ENCODE data around the gene SLC37A1.

Gene SLC37A1

DNA sequence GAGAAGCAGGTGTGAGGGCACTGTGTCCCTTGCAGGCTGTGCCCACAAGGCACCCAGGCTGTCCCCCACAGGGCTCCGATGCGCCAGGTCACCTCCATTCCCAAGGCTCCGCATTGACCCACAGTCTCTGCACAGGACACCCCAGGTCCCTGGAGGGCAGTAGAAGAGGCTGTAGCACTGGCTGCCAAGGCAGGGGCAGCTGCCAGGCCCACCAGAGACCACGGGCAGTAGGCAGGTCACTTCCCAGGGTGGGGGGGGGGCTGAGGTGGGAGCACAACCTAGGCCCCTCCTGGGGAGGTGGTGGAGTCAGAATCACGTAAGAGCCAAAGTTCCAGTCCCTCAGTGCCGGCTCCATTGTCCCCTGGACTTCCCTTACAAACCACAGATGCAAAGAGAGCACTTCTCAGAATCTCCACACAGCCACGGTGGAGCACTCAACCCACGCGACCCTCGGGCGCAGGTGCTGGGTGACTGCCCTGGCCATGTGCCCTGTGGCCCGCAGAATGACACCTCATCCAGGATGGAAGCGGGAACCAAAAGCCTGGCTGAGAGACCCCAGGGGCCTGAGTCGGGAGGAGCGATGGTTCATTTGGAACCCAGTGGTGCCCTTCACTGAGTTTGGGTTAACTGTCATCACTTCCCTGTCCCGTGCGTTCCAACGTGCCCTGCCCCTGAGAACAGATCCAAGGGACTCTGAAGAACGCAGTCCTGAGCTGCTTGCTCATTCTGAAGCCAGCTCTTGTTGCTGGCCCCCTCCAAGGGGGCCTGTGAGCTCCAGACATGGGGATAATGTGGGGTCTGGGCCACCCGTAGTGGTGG lies 70.0 kb downstream of the SLC37A1 start:
- no peak for FAIRE-seq
- no peak for DNase-seq (ENCODE audit: insufficient read length, low spot score)
- TF ChIP-seq POLR2A (IDR thresholded peaks at IDR 0.05; ENCODE audit: low read depth, low read length): no peak

DNA sequence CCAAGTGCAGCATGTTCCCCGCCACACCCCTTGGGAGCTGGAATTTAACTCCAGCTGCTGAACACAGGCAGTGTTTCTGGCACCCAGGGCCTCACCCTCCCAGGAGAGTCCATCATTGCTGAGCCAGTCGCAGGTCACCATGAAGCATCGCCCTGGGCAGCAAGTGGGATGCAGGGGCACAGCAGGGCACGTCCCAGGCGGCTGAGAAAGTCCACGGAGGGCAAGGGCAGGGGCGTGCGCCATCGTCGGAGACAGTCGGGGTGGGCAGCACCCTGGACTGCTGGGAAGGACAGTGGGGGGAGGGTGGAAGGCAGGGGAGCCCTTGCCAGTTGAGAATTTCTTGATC lies 70.6 kb downstream of the SLC37A1 start:
- no peak for TF ChIP-seq POLR2A (IDR thresholded peaks at IDR 0.05; ENCODE audit: low read depth, low read length)

DNA sequence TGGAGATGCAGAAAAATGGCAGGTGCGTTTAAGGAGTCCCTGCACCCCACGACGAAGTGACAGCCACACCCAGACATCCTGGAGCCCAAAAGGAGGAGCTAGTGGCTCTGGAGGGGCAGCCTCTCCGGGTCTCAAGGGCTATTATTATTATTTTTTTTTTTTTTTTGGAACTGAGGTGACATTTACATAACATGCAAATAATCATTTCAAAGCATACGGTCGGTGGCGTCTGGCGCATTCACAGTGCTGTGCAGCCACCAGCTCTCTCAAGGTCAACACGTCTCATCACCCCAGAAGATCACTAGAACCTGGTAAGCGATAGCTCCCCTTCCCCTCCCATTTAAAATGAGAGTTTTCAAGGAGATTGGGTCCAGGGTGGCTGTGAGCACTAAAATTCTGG lies 72.2 kb downstream of the SLC37A1 start:
- no peak for TF ChIP-seq POLR2A (IDR thresholded peaks at IDR 0.05; ENCODE audit: low read depth, low read length)
- DNase-seq (ENCODE audit: insufficient read length, low spot score): no peak
- FAIRE-seq: no peak

More for the DNA sequence above, 70.6 kb downstream of the SLC37A1 start:
- DNase-seq (ENCODE audit: insufficient read length, low spot score) (no peak), FAIRE-seq (no peak)

DNA sequence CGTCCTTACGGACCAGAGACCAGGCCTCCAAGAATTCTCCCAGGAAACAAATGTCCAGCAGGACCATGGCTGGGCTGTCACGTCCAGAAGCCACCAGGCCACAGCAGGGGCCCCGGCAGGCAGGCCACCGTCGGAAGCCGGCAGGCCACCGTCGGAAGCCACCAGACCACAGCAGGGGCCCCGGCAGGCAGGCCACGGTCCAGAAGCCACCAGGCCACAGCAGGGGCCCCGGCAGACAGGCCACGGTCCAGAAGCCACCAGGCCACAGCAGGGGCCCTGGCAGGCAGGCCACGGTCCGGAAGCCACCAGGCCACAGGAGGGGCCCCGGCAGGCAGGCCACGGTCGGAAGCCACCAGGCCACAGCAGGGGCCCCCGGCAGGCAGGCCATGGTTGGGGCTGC lies 72.8 kb downstream of the SLC37A1 start:
- DNase-seq (ENCODE audit: insufficient read length, low spot score) (no peak), FAIRE-seq (no peak)
- TF ChIP-seq POLR2A (IDR thresholded peaks at IDR 0.05; ENCODE audit: low read depth, low read length): no peak

DNA sequence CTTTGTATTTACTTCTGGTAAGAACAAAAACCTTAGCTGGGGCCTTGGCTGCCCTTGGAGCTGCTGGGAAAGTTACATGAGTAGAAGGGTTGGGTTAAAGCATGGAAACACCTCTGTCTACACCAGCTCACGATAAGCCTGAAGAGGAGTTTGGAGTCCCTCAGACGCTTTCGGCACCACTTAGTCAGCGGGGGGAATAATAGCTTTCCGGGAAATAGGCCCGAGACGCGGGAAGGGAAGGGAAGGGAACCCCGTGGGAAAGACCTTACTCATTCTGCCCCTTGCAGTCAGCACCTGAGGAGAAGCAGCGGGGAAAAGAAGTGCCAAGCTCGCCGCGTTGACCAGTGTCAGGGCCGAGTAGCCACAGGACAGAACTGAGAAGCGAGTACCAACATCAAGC lies 73.4 kb downstream of the SLC37A1 start:
- no peak for DNase-seq (ENCODE audit: insufficient read length, low spot score)
- no peak for FAIRE-seq
- TF ChIP-seq POLR2A (IDR thresholded peaks at IDR 0.05; ENCODE audit: low read depth, low read length): no peak

DNA sequence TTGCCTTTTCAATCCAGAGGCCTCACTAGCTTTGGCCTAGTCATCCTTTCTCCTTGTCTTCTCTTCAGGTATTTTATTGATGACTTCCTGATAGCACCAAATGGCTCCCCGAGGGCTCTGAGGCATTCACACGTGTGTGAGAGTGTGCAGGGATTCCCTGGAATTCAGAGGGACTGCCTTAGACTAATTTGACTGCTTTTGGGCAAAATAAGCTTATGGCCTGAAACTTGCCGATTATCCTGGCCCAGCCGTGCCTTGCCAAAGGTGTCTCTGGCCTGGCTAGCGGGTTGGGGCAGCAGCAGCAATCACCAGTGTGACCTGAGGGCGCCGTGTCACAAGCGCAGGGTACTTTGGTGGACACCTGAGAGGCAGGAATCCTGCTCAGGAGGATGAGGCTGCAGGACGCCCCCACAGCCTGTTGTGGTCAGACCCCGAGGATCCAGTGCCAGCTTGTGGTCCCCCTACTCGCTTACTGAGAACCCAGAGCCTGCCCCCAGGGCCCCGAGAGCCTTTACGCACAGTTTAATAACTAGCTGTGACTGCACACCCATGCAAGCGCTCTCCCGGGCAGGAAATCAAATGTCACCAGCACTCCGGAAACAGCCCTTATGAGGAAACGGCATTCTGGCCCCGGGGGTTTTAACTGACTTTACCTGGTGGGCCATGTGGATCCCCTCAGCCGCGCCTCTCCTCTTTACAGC lies 76.9 kb downstream of the SLC37A1 start:
- TF ChIP-seq POLR2A (IDR thresholded peaks at IDR 0.05; ENCODE audit: low read depth, low read length): no peak
- FAIRE-seq (no peak), DNase-seq (ENCODE audit: insufficient read length, low spot score) (no peak)

DNA sequence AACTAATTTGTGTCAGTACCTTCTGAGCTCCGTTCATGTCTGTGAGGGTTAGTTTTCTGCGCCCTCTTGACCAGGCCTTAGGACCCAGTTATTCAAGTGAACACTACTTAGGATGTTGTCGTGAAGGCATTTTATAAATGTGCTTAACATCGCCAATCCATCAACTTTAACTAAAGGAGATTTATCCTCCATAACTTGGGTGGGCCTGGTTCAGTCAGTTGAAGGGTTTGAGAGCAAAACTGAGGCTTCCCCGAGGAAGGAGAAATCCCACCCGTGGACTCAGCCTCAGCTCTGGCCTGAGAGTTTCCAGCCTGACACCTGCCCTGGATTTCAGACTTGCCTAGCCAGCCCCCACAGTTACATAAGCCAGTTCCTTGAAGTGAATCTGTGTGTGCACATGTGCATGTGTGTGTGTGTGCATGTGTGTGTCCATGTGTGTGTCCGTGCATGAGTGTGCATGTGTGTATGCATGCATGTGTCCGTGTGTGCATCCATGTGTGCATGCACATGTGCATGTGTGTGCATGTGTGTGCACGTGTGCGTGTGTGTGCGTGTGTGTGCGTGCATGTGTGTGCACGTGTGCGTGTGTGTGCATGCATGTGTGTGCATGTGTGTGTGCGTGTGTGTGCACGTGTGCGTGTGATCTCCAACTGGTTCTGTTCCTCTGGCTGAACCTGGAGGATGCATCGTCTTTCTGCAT lies 77.7 kb downstream of the SLC37A1 start:
- DNase-seq (ENCODE audit: insufficient read length, low spot score): no peak
- FAIRE-seq: no peak
- TF ChIP-seq POLR2A (IDR thresholded peaks at IDR 0.05; ENCODE audit: low read depth, low read length): no peak

DNA sequence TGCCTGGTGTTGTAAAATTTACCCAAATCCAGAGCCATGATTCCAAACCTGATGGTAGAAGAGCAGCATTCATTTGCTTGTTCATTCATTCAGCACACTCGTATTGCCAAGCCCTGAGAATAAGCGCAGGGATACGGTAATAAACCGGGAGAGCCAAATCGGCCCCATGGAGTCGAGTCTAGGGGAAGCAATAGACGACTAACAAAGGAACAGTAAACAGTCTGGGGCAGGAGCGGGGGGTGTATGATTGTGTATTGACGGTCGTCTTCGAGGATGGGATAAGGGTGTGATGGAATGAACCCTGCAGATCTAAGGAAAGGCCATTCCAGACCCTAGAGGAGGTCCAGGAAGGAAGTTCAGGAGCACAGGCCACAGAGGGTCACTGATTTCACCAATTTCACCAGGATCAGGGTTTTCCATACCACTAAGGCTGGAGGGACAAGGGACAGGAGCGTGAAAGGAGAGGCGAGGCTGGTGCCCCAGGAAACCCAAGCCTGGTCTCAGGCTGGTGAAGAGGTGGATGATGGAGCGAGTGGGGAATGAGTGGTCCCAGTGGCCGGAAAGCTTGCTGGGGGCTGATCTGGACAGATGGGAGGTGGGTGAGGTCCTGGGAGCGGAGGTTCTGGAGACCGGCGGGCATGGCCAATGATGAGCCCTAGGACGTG lies 78.6 kb downstream of the SLC37A1 start:
- FAIRE-seq (no peak), DNase-seq (ENCODE audit: insufficient read length, low spot score) (no peak)
- TF ChIP-seq POLR2A (IDR thresholded peaks at IDR 0.05; ENCODE audit: low read depth, low read length): no peak

DNA sequence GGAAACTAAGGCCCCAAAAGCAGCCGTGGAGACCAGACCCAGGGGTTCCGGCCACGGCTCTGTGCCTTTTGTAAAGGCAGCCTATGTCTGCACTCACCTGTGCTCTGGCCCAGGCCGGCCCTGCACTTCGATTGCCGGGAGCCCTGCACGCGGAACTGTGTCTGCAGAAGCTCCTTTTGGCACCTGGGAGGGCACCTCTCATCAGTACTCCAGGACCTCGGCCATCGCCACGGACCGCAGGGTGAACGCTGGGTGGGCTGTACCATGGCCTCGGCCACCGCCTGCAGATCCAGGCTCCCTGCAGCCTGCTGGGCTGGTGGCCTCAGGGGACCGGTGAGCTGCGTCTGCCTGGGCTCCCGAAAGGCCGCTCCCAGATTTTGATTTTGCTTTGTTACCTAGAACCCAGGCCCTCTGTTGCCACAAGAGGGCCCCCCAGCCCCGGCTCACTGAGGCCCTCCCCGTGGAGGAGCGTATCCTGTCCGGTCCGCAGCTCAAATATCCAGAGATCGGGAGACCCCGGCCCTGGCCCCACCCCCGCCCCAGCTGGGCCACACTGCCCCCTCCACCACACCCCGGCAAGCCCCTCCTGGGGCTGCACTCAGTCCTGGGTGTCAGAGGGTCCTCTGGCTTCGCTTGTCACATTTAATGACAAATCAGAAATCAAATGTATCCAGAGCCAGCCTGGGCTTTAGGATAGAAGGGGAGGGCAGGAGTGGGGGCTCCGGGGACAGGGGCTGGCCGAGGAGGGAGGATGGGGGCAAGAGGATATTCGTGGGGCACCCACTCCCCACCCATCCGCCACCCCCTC lies 79.6 kb downstream of the SLC37A1 start:
- peak; percentile 87 for DNase-seq (ENCODE audit: insufficient read length, low spot score)
- no peak for TF ChIP-seq POLR2A (IDR thresholded peaks at IDR 0.05; ENCODE audit: low read depth, low read length)
- FAIRE-seq: no peak

DNA sequence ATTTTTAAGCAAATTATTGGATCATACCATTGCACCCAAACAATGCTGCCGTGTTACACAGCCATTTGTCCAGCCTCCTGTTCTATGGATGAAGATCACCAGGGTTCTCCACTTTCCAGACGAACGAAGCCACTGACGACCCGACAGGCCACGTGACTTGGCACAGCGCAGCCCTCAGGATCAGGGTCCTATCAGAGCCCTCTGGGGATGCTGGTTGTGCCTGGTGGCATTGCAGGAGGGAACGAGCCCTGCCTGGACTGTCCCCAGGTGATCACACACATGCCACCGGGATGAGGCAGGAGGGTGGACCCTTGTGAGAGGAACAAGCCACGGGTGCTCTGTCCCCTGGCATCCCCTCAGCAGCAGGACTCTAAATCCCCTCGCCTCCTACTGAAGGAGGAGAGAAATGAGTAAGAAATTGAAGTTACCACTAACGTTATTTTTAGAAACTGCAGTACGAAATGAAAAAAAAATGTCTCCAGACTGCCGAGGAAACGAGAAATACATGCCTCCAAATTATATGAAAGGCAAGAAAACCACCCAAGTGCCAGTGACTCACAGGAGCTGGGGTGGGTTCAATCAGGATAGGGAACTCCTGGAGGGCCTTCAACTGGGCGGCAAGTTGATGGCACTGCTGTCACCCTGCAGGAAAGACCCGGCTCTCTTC lies 81.1 kb downstream of the SLC37A1 start:
- FAIRE-seq (no peak), DNase-seq (ENCODE audit: insufficient read length, low spot score) (no peak)
- no peak for TF ChIP-seq POLR2A (IDR thresholded peaks at IDR 0.05; ENCODE audit: low read depth, low read length)

DNA sequence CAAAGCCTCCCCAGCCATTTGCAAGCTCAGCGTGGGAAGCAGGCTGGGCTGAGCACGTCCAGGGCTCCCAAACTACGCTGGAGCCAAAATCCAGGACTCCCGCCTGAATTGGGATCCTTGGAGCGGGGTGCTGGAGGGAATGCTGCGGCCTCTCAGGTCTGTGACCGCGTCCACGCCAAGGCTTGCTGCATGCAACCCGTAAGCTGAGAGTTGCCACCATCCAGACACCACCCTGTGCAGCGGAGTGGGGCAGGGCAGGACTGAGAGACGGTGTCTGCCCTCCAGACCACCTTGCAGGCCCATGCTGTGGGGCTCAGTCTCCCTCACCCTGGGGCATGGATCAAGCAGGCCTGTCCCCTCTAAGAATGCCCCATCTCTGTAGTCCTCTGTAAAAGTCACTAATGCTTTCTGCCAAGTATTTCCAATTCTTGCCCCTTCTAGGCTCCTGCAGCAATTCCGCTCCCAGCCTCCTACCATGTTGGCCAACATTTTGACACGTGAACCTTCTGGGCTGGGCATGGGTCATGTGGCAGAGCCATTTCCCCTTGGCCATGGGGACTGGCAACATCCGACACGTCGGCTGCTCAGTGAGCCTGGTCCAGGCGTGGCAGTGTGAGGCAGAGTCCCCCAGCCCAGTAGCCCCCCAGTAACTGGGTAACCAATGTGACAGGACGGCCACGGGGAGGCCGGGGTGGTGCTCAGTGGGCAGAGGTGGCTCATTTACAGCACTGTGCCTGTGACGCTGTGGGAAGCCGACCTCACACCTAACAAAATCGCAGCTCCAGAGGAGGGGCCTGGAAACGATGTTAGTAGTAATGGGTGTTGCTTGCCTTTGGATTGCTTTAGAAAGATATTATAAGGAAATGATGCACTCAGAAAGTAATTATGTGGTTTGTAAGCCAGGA lies 81.9 kb downstream of the SLC37A1 start:
- DNase-seq (ENCODE audit: insufficient read length, low spot score) (no peak), FAIRE-seq (no peak)
- no peak for TF ChIP-seq POLR2A (IDR thresholded peaks at IDR 0.05; ENCODE audit: low read depth, low read length)

DNA sequence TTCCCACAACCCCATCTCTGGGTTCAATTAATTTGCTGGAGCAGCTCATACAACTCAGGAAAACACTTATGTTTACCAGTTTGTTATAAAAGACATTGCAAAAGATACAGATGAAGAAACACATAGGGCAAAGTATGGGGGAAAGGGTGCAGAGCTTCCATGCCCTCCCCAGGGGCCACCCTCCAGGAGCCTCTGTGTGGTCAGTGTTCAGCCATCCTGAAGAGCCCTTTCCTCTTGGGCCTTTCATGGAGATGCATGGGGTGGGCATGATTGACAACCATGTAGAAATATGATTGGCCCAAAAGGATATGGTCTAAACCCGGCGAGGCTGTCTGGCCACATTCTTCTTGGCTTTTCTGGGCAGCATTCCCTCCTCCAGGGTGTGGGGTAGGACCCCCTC lies 83.0 kb downstream of the SLC37A1 start:
- DNase-seq (ENCODE audit: insufficient read length, low spot score) (no peak), FAIRE-seq (no peak)
- TF ChIP-seq POLR2A (IDR thresholded peaks at IDR 0.05; ENCODE audit: low read depth, low read length): no peak
